ENCODE results near the gene FNDC3A.

The FNDC3A gene

GRCh38 chr13:49235856-49236431, 260.2 kb downstream of the FNDC3A start:
- no peak for DNase-seq (ENCODE audit: extremely low read depth, low read depth)
- no peak for TF ChIP-seq CTCF (IDR thresholded peaks at IDR 0.05; ENCODE audit: low read depth, low read length)

GRCh38 chr13:49238621-49239020, 262.9 kb downstream of the FNDC3A start:
- TF ChIP-seq CTCF (IDR thresholded peaks at IDR 0.05; ENCODE audit: low read depth, low read length) = no peak
- no peak for DNase-seq (ENCODE audit: extremely low read depth, low read depth)

- TF ChIP-seq CTCF (IDR thresholded peaks at IDR 0.05; ENCODE audit: low read depth, low read length) = peak; percentile 59
- no peak for DNase-seq (ENCODE audit: extremely low read depth, low read depth)
Observed at GRCh38 chr13:49240017-49240416, 264.3 kb downstream of the FNDC3A start.

- no peak for DNase-seq (ENCODE audit: extremely low read depth, low read depth)
- no peak for TF ChIP-seq CTCF (IDR thresholded peaks at IDR 0.05; ENCODE audit: low read depth, low read length)
Observed at GRCh38 chr13:49241296-49241695, 265.6 kb downstream of the FNDC3A start.

- TF ChIP-seq CTCF (IDR thresholded peaks at IDR 0.05; ENCODE audit: low read depth, low read length) = no peak
Observed at GRCh38 chr13:49245101-49245500, 269.4 kb downstream of the FNDC3A start.

GRCh38 chr13:49246850-49247642, 271.3 kb downstream of the FNDC3A start:
- no peak for TF ChIP-seq CTCF (IDR thresholded peaks at IDR 0.05; ENCODE audit: low read depth, low read length)
- DNase-seq (ENCODE audit: extremely low read depth, low read depth) = no peak

More at GRCh38 chr13:49245101-49245500, 269.4 kb downstream of the FNDC3A start:
- DNase-seq (ENCODE audit: extremely low read depth, low read depth) = no peak
